HT1080 (cell line): ENCODE results near the gene IL20. TPM values are rescaled to one million over a fixed set of nuclear protein-coding genes. Genes with fewer than 3 reads are reported as not detected.

ENCODE experiments used
- total RNA-seq: library from RNA; depleted of rRNA; stranded (reverse); fragments of >200 nt; shearing (Covaris generic); gene quantifications from 2 replicates; pipeline ENCODE4 v1.2.3, GENCODE V29; 2014; rRNA removed

Gene IL20
- total RNA-seq, 1 experiment from 2014 or later, result not detected

Other genes starting within 250 kb of the IL20 start
- 40.4 and 43.0 TPM in 2 replicates for gene DYRK3, start 230.1 kb upstream of the IL20 start, total RNA-seq
- 41.7 and 51.1 TPM in 2 replicates for gene MAPKAPK2, start 180.7 kb upstream of the IL20 start, total RNA-seq
- gene IL19, start 94.8 kb upstream of the IL20 start, total RNA-seq, result 0.57 TPM in 1 of 2 replicates, not detected in the other
- not detected in 2 replicates for gene IL10, start 93.1 kb upstream of the IL20 start, total RNA-seq
- gene IL24, start 31.8 kb downstream of the IL20 start, total RNA-seq, result 17.2 and 19.8 TPM in 2 replicates
- not detected in 2 replicates for gene FCMR, start 56.3 kb downstream of the IL20 start, total RNA-seq
- gene PIGR, start 80.8 kb downstream of the IL20 start, total RNA-seq, result 0.13 TPM in 1 of 2 replicates, not detected in the other
- not detected in 2 replicates for gene FCAMR, start 104.8 kb downstream of the IL20 start, total RNA-seq
- 0.20 and 0.59 TPM in 2 replicates for gene C1orf116, start 167.1 kb downstream of the IL20 start, total RNA-seq
- 9.6 and 9.8 TPM in 2 replicates for gene YOD1, start 185.6 kb downstream of the IL20 start, total RNA-seq
- 0.07 and 0.11 TPM in 2 replicates for gene PFKFB2, start 187.7 kb downstream of the IL20 start, total RNA-seq
- gene C4BPB, start 223.2 kb downstream of the IL20 start, total RNA-seq, result not detected in 2 replicates
- gene C4BPA, start 238.6 kb downstream of the IL20 start, total RNA-seq, result not detected in 2 replicates